Stomach (tissue), 4 donors: ENCODE data around the gene DEPDC4.

Source experiments
- CTCF ChIP-seq, 7 experiments: fragments of 450-650 bp in 4 of 7; fragments of 200-600 bp in 3 of 7; sonication (generic) in 3 of 7; IDR thresholded peaks; one replicate each; pipeline ENCODE4 v1.5.1; 2016 to 2019; ENCODE audit warnings: antibody characterized with exemption in 7 of 7, control low read depth in 2 of 7, mild to moderate bottlenecking in 1 of 7
- POLR2A ChIP-seq, 4 donors: fragments of 450-650 bp; IDR thresholded peaks; one replicate each; pipeline ENCODE4 v1.6.1; 2016; ENCODE audit warnings: antibody characterized with exemption in 4 of 4, control low read depth in 2 of 4, mild to moderate bottlenecking in 1 of 4, moderate library complexity in 1 of 4

DNA sequence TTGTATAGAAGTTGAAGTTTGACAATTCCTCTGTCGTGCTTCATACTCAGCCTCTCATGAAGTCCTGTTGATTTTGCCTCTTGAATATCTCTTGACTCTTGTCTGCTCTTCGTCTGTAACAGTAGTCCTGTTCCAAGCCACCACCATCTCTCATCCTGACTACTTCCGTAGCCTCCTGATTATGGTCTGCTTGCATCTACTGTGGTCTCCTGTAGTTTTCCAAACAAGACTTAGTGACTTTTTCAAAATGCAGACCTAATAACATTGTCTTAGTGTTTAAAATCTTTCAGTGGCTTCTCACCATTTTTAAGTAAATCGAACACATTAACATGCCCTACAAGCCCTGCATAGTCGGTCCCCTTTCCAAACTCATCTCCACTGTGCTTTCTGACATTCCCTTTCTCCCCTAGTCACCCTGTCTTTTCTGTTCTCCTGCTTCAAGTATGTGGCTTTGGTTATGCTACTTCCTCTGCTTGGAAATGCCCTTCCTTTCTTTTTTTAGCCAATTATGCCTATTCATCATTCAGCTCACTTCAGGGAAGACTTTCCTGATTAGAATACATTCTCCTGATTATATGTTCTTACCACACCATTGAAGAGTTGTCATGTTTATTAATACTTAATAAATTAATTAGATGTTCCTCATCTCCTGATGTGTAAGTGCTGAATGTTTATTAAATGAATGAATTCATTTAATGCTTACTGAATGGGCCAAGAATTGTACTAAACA is 2.1 kb upstream of the DEPDC4 start:
- TF ChIP-seq POLR2A (IDR thresholded peaks at IDR 0.05) (no peak), CTCF (IDR thresholded peaks at IDR 0.05) (no peak)
